ENCODE results near the gene CCS.
"Not testable (repeated sequence)": the region's sequence is repeated elsewhere in the genome, so short reads cannot be mapped to it uniquely, and the experiment has no call there.

CCS gene

DNA sequence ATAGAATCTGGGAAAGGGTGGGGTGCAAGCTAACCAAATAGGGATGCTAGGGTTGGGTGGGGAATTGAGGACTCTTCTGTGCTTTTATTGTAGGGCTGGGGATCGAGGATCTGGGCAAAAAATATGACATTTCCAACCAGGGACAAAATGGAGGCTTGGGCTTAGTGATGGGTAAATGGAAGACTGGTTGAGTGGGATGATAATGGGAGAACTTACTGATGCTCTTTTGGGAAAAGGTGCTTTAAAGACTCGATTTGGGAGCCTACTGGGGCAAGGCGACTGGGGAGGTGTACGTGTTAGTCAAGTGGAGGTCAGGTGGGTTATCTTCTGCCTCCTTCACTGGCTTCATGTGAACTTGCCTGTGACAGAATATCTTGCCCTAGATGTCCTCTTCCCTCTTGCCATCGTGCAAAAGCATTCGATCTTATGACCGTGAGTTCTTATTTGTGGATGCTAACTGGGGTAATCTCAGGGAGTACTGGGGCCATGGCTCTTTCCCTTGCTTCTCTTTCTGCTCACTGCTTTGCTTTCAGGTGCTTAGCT, 35.1 kb downstream of the CCS start:
- no peak for DNase-seq

GRCh38 chr11:66629356-66629755, 36.4 kb downstream of the CCS start:
- no peak for DNase-seq

GRCh38 chr11:66631883-66632282, 38.9 kb downstream of the CCS start:
- DNase-seq, result no peak

- no peak for DNase-seq
Observed at GRCh38 chr11:66632952-66633351, 40.0 kb downstream of the CCS start.

DNA sequence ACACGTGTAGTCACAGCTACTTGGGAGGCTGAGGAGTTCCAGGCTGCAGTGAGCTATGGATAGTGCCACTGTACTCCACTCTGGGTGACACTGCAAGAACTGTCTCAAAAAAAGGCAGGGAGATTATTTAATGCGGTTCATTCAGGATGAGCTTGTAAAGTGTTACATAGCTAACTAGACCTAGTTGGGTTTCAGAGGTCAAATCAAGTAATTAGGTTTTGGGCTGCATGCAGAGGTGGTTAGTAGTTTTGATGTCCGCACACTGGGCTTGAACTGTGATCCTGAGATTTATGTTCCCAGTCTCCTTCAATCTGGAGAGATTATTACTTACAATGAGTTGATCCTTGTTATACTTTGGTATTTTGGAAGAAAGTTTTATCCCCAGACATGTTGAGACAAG, 43.4 kb downstream of the CCS start:
- no peak for DNase-seq

- no peak for DNase-seq
Observed at GRCh38 chr11:66637557-66638176, 44.7 kb downstream of the CCS start.

DNA sequence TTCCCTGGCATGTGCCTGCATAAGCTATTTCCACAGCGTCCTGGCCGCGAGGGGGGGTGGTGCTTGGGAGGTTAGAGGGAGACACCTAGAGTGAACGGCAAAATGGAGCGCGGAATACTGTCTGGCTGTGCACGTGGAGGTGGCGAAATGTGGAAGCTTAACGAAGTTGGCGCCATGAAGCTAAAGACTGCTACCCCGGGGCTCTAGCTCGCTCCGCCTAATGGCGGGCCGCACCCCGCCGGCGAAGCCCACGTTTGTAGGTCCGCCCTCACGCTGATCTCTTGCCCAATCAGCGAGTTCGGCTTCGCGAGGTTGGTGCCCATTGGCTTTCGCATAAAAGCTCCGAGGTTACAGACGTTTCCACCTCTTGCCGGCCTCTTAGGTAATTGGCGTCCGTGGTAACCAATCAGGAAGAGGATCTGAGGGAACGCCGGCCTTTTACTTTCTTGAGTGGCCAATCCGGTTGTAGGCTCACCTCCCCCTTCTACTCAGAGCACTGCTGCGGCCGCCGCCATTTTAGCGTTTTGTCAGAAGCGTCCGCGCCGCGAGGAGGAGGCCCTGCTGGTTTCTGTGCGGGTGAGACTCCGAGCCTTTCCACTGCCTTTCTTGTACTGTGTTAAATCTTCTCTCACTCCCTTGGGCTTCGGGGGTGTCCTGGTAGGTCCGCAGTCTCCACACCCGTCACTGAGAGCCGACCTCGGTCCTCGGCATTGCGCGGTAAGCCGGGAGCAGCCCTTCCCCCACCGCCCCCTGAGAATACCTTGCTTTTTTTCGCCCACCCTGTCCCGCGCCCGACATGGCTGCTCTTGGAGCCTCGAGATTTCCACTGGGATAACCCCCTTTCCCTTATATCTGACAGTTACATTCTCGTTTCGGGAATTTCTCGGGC, 45.4 kb downstream of the CCS start, which contains the start of gene RBM4:
Gene RBM4 (plus strand): TSS at position 527 of the 889 bp plus-strand sequence. CDS start 1,009 bp downstream, outside the sequence.
- DNase-seq, result peak; percentile 99

GRCh38 chr11:66639066-66639813, 46.3 kb downstream of the CCS start:
- peak; percentile 13 for DNase-seq

DNA sequence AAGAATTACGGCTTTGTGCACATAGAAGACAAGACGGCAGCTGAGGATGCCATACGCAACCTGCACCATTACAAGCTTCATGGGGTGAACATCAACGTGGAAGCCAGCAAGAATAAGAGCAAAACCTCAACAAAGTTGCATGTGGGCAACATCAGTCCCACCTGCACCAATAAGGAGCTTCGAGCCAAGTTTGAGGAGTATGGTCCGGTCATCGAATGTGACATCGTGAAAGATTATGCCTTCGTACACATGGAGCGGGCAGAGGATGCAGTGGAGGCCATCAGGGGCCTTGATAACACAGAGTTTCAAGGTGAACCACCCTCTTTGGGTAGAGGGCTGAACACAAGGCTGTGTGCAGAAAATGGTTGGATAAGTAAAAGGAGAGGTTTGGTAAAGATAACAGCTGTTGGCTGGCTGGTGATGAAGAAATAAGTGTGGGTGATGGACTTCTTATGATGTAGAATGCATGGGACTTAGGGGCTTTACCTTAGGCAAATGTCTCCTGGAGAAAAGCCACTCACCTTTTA, 46.9 kb downstream of the CCS start:
- not testable (repeated sequence) for DNase-seq

DNA sequence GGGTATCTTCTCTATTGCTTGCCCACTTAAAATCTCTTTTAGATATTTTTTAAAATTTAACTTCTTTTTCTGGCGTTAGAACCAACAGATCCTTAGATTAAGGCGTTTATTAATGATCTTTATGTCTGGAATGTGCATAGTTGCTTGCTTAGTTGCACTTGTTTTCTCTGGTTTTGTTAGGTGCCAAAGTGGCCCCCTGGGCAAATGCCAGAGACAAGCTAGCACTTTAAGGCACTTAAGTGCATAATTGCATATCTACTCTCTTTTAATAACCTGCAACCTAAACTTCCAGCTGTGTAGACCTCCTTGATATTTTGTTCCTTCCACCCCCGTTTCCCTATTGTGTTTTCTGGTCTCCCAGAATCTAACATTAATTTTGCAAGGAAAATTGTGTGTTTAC, 48.8 kb downstream of the CCS start:
- DNase-seq, result peak; percentile 38

- no peak for DNase-seq
Observed at GRCh38 chr11:66643745-66644437, 50.9 kb downstream of the CCS start.

- no peak for DNase-seq
Observed at GRCh38 chr11:66646828-66647227, 53.8 kb downstream of the CCS start.

DNA sequence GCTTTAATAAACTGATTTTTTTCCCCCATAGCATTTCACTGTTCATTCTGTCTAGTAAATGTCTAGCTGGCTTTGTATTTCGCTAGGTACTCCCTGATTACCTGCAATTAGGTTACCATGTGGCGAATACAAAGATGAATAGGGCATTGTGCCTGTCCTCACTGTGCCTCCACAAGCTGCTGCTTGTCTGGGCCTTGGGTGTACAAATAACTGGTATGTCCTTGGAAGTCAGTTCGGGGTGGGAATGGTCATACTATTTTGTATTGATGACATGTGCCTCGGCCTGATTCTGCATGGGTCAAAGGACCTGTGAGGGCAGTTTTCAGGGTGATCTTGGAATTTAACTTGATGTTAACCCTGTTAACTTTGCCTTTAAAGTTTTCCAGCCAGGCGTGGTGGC, 56.9 kb downstream of the CCS start:
- no peak for DNase-seq

DNA sequence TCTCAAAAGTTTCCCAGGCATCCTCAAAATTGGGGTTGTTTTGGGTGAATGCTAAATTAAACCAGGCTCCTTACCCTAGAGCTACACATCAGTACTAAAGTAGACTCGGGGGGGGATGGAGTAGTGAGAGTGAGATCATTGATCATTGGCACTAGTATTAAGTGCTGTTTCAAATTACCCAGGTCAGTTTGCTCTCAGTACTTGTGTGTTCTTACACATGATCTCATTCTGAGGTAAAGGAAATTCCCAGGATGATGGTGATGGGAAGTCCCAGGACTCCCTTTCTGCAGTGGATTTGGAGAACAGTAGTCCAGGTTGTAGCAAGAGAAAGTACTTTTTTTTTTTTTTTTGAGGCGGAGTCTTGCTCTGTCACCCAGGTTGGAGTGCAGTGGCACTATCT, 58.0 kb downstream of the CCS start:
- DNase-seq, result no peak

DNA sequence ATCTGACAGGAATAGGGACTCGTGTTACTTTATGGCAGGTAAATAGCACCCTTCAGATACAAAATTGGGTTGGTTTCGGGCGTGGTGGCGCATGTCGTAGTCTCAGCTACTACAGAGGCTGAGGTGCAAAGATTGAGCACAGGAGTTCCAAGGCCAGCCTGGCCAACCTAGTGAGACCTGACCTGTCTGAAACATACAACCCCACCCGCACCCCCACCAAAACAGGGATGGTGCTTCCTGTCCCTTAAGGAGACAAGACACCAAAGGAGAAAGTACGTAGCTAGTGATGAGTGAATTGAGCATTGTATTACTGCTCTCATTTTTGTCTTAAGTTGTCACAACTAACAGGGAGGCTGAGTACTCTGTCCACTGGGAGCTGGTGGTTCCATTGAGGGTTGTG, 59.7 kb downstream of the CCS start:
- no peak for DNase-seq

DNA sequence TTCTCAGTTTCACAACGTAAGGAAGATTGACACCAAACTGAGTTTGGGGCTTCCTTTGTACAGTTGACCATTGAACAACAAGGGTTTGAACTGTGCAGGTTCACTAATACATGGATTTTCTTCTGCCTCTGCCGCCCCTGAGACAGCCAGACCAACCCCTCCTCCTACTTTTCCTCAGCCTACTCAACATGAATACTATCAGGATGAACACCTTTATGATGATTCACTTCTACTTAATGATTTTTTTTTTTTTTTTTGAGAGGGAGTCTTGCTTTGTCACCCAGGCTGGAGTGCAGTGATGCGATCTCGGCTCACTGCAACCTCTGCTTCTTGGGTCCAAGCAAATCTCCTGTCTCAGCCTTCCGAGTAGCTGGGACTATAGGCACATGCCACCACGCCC, 60.1 kb downstream of the CCS start:
- no peak for DNase-seq

Data from NCI-H1436 (cell line).